Neural progenitor cell (in vitro differentiated cells): ENCODE data around the gene THSD4.

ENCODE experiments used
- EZH2 ChIP-seq: fragments of 200-600 bp; sonication (generic); IDR thresholded peaks from 2 replicates; pipeline ENCODE4 v1.6.1; 2017; ENCODE audit warnings: antibody characterized with exemption, mild to moderate bottlenecking, moderate library complexity
- EZH2phosphoT487 ChIP-seq: fragments of 200-600 bp; sonication (generic); IDR thresholded peaks from 2 replicates; pipeline ENCODE4 v1.6.1; 2017; ENCODE audit warnings: antibody characterized with exemption
- TF ChIP-seq, protein P1 (sequence below): fragments of 200-600 bp; sonication (generic); IDR thresholded peaks from 2 replicates; pipeline ENCODE4 v1.5.1; 2017; ENCODE audit warnings: antibody characterized with exemption, mild to moderate bottlenecking

DNA sequence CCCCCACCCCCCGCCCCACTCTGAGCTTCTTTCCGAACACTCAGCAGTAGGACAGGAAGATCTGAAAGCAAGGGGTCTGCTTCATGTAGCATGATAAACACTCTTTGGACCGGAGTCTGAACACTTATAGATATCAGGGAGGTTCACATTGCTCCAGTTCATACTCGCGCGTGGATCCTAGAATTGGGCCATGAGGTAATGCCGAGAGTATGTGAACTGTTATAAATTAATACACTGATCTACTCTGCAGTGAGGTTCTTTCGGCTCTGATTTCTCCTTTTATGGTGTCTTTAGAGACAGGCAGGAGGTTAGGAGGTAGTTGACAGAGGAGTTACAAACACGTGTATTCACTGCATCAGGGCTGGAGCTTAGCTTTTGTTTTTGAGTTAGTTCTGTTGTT, 223.0 kb downstream of the THSD4 start:
- TF ChIP-seq, protein P1, sequence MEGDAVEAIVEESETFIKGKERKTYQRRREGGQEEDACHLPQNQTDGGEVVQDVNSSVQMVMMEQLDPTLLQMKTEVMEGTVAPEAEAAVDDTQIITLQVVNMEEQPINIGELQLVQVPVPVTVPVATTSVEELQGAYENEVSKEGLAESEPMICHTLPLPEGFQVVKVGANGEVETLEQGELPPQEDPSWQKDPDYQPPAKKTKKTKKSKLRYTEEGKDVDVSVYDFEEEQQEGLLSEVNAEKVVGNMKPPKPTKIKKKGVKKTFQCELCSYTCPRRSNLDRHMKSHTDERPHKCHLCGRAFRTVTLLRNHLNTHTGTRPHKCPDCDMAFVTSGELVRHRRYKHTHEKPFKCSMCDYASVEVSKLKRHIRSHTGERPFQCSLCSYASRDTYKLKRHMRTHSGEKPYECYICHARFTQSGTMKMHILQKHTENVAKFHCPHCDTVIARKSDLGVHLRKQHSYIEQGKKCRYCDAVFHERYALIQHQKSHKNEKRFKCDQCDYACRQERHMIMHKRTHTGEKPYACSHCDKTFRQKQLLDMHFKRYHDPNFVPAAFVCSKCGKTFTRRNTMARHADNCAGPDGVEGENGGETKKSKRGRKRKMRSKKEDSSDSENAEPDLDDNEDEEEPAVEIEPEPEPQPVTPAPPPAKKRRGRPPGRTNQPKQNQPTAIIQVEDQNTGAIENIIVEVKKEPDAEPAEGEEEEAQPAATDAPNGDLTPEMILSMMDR, result no peak
- no peak for TF ChIP-seq EZH2
- no peak for TF ChIP-seq EZH2phosphoT487
